GM12891 (cell line): ENCODE data around the gene GPR171.
A peak's percentile ranks its signal among the peaks of the same experiment; 100 is the strongest.
"Not testable (repeated sequence)": the region's sequence is repeated elsewhere in the genome, so short reads cannot be mapped to it uniquely, and the experiment has no call there.

Experiments
- PAX5 ChIP-seq: IDR thresholded peaks from 2 replicates; pipeline ENCODE4 v1.6.1; 2011; ENCODE audit warnings: low read length, moderate library complexity, mild to moderate bottlenecking; ENCODE audit not compliant: insufficient read depth, severe bottlenecking
- POLR2A ChIP-seq: IDR thresholded peaks from 2 replicates; pipeline ENCODE4 v1.6.1; 2011; ENCODE audit warnings: low read depth, low read length, control low read depth
- POLR2AphosphoS5 ChIP-seq: IDR thresholded peaks from 2 replicates; pipeline ENCODE4 v1.6.1; 2011; ENCODE audit warnings: low read depth, low read length, control low read depth
- POU2F2 ChIP-seq: IDR thresholded peaks from 2 replicates; pipeline ENCODE4 v1.6.1; 2011; ENCODE audit warnings: low read depth, mild to moderate bottlenecking, control low read depth, low read length, moderate library complexity
- SPI1 ChIP-seq: IDR thresholded peaks from 2 replicates; pipeline ENCODE4 v1.6.1; 2011; ENCODE audit warnings: low read depth, low read length, control low read depth
- TAF1 ChIP-seq: IDR thresholded peaks from 2 replicates; pipeline ENCODE4 v1.6.1; 2011; ENCODE audit warnings: low read depth, low read length, control low read depth

DNA sequence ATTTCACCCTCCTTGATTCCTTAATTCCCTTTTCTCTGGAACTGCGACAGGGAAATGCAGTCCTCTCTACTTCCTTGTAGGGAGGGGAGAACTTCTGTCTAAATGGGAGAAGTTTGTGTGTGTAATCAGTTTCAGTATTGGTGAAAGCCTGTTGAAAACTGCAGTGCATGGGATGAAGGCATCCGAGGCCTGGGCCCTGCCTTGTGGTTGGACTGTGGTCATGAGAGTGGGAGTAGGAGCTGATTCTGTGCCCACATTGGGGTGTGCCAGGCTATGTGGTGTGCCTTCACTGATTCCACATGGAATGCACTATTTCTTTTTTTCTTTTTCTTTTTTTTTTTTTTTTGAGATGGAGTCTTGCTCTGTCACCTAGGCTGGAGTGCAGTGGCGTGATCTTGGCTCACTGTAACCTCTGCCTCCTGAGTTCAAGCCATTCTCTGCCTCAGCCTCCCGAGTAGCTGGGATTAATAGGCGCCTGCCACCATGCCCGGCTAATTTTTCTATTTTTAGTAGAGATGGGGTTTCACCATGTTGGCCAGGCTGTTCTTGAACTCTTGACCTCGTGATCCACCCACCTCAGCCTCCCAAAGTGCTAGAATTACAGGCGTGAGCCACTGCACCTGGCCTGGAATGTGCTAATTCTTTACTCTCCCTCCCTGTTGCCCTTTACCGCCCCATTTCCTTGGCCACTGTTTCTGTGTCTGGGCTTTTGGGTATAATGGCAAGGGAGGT lies 32.9 kb downstream of the GPR171 start:
- TF ChIP-seq TAF1, POLR2A, POLR2AphosphoS5, PAX5, SPI1: not testable (repeated sequence)
- 0 out of 2 replicates have a peak, but pooled peaks have one; percentile 21 for TF ChIP-seq POU2F2
